MCF 10A (cell line): ENCODE data around the gene EFCAB10. TPM values are rescaled to one million over a fixed set of nuclear protein-coding genes. Genes with fewer than 3 reads are reported as not detected.

Experiments
- BruUV-seq: library from RNA; stranded (reverse); fragments of 400-500 nt; replicated peaks from 2 replicates; lab custom pipeline; 2021; lab: Mats Ljungman, UMichigan
- CTCF ChIA-PET: fragments of 300-600 bp; sonication (Branson Sonifier 250); formaldehyde crosslinking; extraction: SDS; loops from one replicate; lab custom pipeline; 2021; ENCODE audit warnings: antibody characterized with exemption, inconsistent platforms; lab: Yijun Ruan, JAX
- POLR2A ChIA-PET: fragments of 300-600, 350-650 bp; sonication (Branson Sonifier 250); formaldehyde crosslinking; extraction: SDS; loops from one replicate; lab custom pipeline; 2020; ENCODE audit warnings: antibody characterized with exemption, inconsistent platforms; lab: Yijun Ruan, JAX
- DNase-seq: peaks from one replicate; pipeline ENCODE4 v3.0.0-alpha.2; 2018; ENCODE audit not compliant: unreplicated experiment
- H3K27ac Mint-ChIP-seq: one replicate; pipeline ENCODE4 v1.8.0; 2022; ENCODE audit warnings: mild to moderate bottlenecking, low read depth, mixed read lengths; ENCODE audit not compliant: unreplicated experiment
- H3K27me3 Mint-ChIP-seq: one replicate; pipeline ENCODE4 v1.8.0; 2022; ENCODE audit warnings: mixed read lengths; ENCODE audit not compliant: insufficient read depth, unreplicated experiment
- H3K36me3 Mint-ChIP-seq: one replicate; pipeline ENCODE4 v1.8.0; 2022; ENCODE audit warnings: mild to moderate bottlenecking, moderate library complexity, mixed read lengths; ENCODE audit not compliant: insufficient read depth, unreplicated experiment
- H3K4me1 Mint-ChIP-seq: one replicate; pipeline ENCODE4 v1.8.0; 2022; ENCODE audit warnings: mixed read lengths; ENCODE audit not compliant: insufficient read depth, unreplicated experiment
- H3K4me3 Mint-ChIP-seq: one replicate; pipeline ENCODE4 v1.8.0; 2022; ENCODE audit warnings: mild to moderate bottlenecking, moderate library complexity, mixed read lengths; ENCODE audit not compliant: unreplicated experiment
- H3K9me3 Mint-ChIP-seq: one replicate; pipeline ENCODE4 v1.8.0; 2022; ENCODE audit warnings: mixed read lengths; ENCODE audit not compliant: unreplicated experiment
- intact Hi-C: fragments of 100-400 bp; cut with micrococcal nuclease; formaldehyde crosslinking; loops from 2 replicates; pipeline ENCODE4 v1.14.1; 2022
- total RNA-seq: library from RNA; stranded (reverse); gene quantifications from 2 replicates; pipeline ENCODE4 v1.2.3, GENCODE V29; 2022
- TF ChIP-seq, protein P1 (sequence below): fragments of 200-600 bp; IDR thresholded peaks from one replicate; pipeline ENCODE4 v1.8.0; 2022; ENCODE audit warnings: antibody characterized with exemption, mild to moderate bottlenecking; ENCODE audit not compliant: unreplicated experiment

Gene EFCAB10
- total RNA-seq, 1 experiment from 2014 or later, result not detected

DNA sequence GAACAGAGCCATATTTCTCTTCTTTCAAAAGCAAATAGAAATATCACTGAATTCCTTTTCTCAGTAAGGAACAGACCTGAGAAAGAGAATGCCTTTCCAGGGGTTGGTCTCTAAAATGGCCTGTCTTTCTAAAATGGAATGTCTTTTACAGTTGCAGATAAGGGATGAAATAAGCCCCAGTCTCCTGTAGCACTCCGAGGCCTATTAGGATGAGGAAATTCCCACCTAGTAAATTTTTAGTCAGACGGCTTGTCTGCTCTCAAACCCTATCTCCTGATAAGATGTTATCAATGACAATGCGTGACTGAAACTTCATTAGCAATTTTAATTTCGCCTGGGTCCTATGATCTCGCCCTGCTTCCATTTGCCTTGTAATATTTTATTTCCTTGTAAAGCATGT, 2.9 kb upstream of the EFCAB10 start:
- Mint-ChIP-seq H3K4me1 (no peaks in the 10 kb centered on the region), H3K27ac (no peak overlapping the region), H3K9me3 (peaks cover 9% of the 10 kb centered on the region), H3K27me3 (no peaks in the 10 kb centered on the region), H3K4me3 (no peak overlapping the region), H3K36me3 (no peaks in the 10 kb centered on the region)
- BruUV-seq, result no TSS peak
- POLR2A ChIA-PET, result no interaction called here
- DNase-seq, result no peak
- CTCF ChIA-PET, result no interaction called here
- TF ChIP-seq, protein P1, sequence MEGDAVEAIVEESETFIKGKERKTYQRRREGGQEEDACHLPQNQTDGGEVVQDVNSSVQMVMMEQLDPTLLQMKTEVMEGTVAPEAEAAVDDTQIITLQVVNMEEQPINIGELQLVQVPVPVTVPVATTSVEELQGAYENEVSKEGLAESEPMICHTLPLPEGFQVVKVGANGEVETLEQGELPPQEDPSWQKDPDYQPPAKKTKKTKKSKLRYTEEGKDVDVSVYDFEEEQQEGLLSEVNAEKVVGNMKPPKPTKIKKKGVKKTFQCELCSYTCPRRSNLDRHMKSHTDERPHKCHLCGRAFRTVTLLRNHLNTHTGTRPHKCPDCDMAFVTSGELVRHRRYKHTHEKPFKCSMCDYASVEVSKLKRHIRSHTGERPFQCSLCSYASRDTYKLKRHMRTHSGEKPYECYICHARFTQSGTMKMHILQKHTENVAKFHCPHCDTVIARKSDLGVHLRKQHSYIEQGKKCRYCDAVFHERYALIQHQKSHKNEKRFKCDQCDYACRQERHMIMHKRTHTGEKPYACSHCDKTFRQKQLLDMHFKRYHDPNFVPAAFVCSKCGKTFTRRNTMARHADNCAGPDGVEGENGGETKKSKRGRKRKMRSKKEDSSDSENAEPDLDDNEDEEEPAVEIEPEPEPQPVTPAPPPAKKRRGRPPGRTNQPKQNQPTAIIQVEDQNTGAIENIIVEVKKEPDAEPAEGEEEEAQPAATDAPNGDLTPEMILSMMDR, result no peak
- intact Hi-C loops, result no loop called here

DNA sequence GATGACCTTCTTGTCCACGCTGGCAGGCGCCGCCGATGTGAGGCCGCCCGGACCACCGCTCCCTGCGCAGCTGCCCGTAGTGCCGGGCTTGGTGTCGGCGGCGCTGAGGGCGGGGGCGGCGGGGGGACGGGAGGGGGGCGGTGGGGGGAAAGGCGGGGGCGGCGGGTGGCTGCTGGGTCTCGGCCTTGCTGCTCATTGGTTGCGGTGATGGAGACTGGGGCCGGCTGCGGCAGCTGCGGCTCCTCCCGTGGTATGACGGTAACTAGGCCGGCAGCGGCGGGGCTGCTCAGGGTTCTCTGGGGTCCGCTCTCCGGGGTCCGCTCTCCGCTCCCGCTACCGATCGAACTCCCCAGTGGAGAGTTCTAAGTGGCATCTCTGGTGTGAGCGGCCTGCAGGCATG, 1.8 kb upstream of the EFCAB10 start:
- ChIA-PET CTCF (no interaction called here), POLR2A (no interaction called here)
- TF ChIP-seq, protein P1, result no peak
- no peak overlapping the region for H3K4me3 Mint-ChIP-seq
- H3K4me1 Mint-ChIP-seq, result no peaks in the 10 kb centered on the region
- DNase-seq, result no peak
- intact Hi-C loops, result no loop called here
- no TSS peak for BruUV-seq
- no peak overlapping the region for H3K27ac Mint-ChIP-seq
- no peaks in the 10 kb centered on the region for H3K27me3 Mint-ChIP-seq
- H3K9me3 Mint-ChIP-seq, result peaks cover 9% of the 10 kb centered on the region
- no peaks in the 10 kb centered on the region for H3K36me3 Mint-ChIP-seq

DNA sequence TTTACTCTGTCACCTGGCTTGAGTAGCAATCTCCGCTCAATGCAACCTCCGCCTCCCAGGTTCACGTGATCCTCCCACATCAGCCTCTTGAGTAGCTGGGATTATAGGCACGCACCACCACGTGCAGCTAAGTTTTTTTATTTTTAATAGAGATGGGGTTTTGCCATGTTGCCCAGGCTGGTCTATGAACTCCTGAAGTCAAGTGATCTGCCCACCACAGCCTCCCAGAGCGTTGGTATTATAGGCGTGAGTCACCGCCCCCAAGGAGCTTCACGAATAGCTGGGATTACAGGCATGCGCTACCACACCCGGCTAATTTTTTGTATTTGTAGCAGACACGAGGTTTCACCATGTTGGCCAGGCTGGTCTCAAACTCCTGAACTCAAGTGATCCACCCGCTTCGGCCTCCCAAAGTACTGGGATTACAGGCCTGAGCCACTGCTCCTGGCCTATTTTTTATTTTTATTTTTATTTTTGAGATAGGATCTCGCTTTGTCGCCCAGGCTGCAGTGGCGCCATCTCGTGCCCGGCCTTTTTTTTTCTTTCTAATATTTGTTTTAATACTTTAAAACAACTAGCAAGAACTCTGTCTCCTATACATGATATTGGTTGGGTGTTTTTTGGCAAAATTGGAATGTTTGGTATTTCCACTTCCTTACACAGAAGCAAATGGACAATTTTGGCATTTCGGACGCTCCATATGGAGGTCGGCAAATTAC, 1.1 kb downstream of the EFCAB10 start:
- peaks cover 9% of the 10 kb centered on the region for H3K9me3 Mint-ChIP-seq
- H3K4me1 Mint-ChIP-seq, result no peaks in the 10 kb centered on the region
- CTCF ChIA-PET, result interaction anchor here (0.5 to 2.4 kb wide), 6 partner anchors 10 to 904 kb away, joined by 3 to 13 read pairs (median 3); no protein-coding TSS in a partner anchor
- POLR2A ChIA-PET, result interaction anchor here (0.8 kb wide), 1 partner anchor 60 kb away, joined by 3 read pairs; no protein-coding TSS in a partner anchor
- H3K27ac Mint-ChIP-seq, result no peak overlapping the region
- no peaks in the 10 kb centered on the region for H3K27me3 Mint-ChIP-seq
- no TSS peak for BruUV-seq
- no peaks in the 10 kb centered on the region for H3K36me3 Mint-ChIP-seq
- TF ChIP-seq, protein P1, result no peak
- intact Hi-C loops, result no loop called here
- DNase-seq, result no peak
- H3K4me3 Mint-ChIP-seq, result no peak overlapping the region

DNA sequence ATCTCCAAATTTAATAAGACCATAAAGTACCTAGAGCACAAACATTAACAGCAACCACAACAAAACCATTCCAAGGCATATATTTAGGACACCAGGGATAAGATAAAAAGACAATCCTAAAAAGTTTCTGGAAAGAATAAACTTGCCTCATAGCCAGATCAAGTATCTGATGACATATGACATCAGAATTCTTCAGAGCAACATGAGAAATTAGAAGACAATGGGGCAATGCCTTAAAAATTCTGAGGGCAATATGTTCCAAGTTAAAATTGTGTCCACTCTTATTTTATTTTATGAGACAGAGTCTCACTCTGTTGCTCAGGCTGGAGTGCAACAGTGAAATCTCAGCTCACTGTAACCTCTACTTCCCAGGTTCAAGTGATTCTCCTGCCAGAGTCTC, 2.8 kb downstream of the EFCAB10 start:
- intact Hi-C loops, result no loop called here
- TF ChIP-seq, protein P1, result no peak
- Mint-ChIP-seq H3K36me3 (no peaks in the 10 kb centered on the region), H3K9me3 (peaks cover 9% of the 10 kb centered on the region), H3K4me1 (no peaks in the 10 kb centered on the region), H3K27ac (no peak overlapping the region), H3K27me3 (no peaks in the 10 kb centered on the region), H3K4me3 (no peak overlapping the region)
- CTCF ChIA-PET, result interaction anchor here (0.6 to 2.4 kb wide), 2 partner anchors 9 to 11 kb away, joined by 5 to 13 read pairs; no protein-coding TSS in a partner anchor
- DNase-seq, result no peak
- POLR2A ChIA-PET, result no interaction called here
- BruUV-seq, result no TSS peak
